GM18511 (cell line): Measurements from ENCODE around the gene DOCK2.

Experiments used
- ATAC-seq: cut with Tn5 transposase; IDR thresholded peaks from one replicate; pipeline ENCODE4 v1.9.1; 2021; ENCODE audit warnings: mild to moderate bottlenecking, moderate library complexity; ENCODE audit not compliant: unreplicated experiment

The DOCK2 gene

GRCh38 chr5:169850409-169850808 lies 213.3 kb downstream of the DOCK2 start:
- no peak for ATAC-seq

DNA sequence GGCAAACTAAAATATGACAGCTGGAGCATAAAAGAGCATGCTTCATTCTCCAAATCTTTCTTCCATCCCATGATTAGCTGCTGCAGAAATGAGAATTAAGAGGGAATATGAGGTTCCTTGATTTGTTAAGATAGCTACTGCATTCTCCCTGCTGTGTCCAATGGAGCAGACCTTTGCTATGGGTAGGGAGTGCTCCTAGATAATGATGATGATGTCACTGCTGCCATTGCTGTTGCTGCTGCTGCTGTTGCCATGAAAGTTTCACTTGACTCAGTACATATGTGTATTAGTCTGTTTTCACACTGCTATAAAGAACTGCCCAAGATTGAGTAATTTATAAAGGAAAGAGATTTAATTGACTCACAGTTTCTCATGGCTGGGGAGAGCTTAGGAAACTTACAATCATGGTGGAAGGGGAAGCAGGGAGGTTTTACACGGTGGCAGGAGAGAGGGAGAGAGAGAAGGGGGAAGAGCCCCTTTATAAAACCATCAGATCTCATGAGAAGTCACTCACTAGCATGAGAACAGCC lies 214.3 kb downstream of the DOCK2 start:
- ATAC-seq, result no peak

DNA sequence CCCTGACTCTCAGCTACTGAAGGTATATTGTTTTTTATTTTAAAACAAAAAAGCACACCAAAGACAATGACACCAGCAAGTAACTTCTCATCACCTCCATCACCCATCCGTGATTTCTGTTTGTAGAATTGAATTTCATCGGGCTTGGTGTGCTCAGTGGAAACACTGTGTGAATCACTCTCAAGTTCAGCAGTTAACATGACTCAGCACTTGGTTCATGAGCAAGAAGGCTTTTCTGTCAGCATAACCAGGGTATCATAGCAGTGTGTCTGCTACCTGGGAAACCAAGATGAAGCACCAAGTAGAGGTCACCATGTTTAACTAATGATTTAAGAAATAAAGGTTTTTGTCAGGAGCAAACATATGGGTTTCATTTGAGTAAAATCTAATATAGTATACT lies 219.5 kb downstream of the DOCK2 start:
- no peak for ATAC-seq

GRCh38 chr5:169860585-169860984 lies 223.5 kb downstream of the DOCK2 start:
- ATAC-seq, result peak; percentile 64

- ATAC-seq, result no peak
These were observed 224.4 kb downstream of the DOCK2 start for GRCh38 chr5:169861433-169861832.

- ATAC-seq, result no peak
These were observed 224.9 kb downstream of the DOCK2 start for GRCh38 chr5:169861934-169862333.

DNA sequence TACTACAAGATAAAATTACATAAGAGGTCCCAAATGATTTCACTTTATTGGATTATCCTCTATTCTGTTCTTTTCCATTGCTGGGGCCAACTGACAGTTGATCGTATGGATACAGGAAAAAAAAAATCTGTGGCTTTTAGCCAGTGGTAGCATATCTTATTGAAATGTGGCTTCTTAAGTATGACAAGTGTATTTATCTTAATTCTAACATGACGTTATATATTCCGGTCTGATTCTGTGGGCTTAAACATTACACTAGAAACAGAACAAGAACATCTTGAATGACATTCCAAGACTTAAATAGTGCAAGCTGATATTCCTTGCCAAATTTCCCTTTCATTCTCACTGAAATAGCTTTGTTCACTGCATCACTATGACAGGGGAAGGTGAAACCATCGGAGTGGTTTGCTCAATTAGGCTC lies 225.3 kb downstream of the DOCK2 start:
- ATAC-seq, result no peak

DNA sequence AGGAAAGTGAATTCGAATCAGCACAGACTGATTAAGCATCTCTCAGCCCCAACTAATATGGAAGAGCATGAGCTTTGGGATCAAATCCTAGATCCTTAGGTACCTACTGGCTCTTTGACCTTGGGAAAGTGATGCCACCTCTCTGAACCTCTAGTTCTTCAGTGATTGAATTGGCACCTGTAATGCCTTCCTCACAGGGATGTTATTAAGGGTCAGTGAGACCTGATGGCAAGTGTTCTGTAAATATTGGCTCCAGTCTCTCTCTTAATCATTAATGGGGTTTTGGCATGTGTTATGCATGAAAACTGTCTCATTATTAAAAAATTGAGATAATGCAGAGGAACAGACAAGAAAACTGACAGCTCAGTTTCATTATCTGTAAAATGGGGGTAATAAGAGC lies 227.4 kb downstream of the DOCK2 start:
- ATAC-seq, result no peak

- ATAC-seq, result no peak
These were observed 230.3 kb downstream of the DOCK2 start for GRCh38 chr5:169867347-169867746.

GRCh38 chr5:169869066-169869465 lies 232.0 kb downstream of the DOCK2 start:
- ATAC-seq, result no peak

DNA sequence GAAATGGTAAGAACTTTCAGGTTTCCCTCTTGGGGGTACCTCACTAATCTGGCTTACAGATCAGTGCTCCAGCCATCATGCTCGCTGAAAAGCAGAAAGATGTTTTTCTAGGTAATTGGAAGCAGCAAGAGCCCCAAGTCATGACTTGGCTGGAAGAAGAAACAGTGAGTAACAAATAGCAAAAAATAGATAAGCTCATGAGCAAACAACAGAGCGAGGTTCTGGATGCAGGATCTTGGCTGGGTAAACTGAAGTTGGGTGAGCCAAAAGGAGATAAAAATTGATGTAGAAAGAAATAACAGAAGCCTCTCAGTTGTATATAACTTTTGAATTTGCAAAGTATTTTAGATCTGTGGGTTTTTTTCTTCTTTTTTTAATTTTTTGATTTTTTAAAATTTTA lies 233.1 kb downstream of the DOCK2 start:
- ATAC-seq, result no peak

GRCh38 chr5:169871826-169872490 lies 234.9 kb downstream of the DOCK2 start:
- no peak for ATAC-seq

DNA sequence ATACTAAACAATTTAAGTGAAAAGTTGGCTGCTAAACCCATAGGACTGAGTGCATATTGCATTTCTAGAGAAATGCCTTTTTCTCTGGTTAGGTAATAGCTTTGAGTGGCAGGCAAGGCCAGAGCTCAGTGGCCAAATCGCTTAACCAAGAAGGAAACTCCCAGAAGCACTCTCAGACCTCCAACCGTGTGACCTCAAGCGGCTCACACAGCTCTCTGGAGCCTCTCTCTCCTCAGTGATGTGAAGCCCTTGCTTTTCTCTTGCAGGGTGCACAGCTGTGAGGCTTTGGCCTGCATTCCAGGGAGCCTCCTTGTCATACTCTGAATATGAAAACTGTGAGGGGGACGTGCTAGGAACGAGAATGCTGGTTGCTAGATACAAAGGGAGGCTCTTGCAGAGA lies 236.6 kb downstream of the DOCK2 start:
- no peak for ATAC-seq

- no peak for ATAC-seq
These were observed 237.5 kb downstream of the DOCK2 start for GRCh38 chr5:169874621-169875020.

- no peak for ATAC-seq
These were observed 238.1 kb downstream of the DOCK2 start for GRCh38 chr5:169875091-169875728.

- no peak for ATAC-seq
These were observed 238.7 kb downstream of the DOCK2 start for GRCh38 chr5:169875731-169876130.

DNA sequence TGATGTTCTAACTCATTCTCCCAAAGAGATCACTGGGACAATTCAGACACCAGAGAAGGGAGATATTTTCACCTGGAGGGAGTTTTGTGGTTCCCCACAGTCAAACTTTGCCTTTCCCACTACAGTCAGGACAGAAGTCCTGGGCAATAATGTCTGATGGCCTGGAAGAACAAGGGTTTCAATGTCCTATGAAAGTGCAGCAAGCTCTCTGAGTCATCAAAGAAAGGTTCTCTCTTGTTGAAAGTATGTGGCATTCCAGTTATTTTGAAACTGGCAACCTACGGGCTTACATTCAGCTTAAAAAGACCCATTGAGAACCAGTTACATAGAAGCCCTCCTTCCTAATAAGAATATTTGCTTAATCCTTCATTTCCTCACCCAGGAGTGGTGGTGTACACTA lies 239.3 kb downstream of the DOCK2 start:
- no peak for ATAC-seq

DNA sequence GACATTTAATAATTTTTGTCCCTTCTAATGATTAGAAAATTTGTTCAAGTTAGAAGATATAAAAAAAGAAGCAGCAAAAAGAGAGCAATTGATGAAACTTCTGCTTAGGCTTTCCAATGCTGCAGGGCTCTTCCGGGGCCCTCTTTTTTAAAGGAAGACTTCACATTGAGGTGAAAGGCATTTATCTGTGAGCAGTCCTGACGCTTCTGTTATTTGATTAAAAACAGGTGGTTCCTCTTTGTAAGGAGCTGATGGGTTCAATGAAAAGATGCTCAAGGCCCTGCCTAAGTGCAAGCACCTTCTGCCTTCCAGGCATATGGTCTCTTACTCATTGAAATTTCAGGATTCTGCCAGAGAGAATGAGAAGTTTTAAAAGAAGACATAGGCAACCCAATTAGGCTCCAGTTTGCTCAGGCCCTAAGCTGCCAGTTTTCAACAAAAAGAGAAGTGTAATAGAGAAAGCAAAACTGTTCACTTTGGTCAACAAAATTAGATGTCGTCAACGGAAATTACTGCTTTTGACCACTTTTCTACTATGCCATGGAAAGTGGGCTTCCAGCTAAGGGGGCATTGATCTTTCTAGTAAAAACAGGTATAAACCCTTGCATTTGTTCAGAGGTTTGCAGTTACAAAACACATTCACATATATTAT lies 243.1 kb downstream of the DOCK2 start:
- ATAC-seq, result peak; percentile 83

DNA sequence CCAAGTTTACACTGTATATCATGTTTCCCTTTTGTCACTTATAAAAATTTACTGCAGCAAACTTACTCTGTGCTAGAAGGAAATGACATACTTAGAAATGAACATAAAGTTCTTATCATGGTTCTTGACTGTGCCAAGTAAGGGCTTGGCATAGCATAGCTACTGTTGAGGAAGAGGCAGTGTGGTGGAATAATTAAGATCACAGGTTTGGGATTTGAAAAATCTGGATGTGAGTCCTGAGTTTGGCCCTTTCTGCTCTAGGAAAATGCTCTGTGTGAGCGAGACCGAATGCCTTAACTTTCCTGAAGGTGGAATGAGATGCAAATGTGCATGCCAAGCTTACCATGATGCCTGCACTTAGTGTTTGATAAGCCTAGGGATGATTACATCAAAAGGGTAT lies 243.7 kb downstream of the DOCK2 start:
- ATAC-seq, result peak; percentile 3

- ATAC-seq, result no peak
These were observed 244.7 kb downstream of the DOCK2 start for GRCh38 chr5:169881702-169882303.

GRCh38 chr5:169886033-169886432 lies 249.0 kb downstream of the DOCK2 start:
- ATAC-seq, result no peak

DNA sequence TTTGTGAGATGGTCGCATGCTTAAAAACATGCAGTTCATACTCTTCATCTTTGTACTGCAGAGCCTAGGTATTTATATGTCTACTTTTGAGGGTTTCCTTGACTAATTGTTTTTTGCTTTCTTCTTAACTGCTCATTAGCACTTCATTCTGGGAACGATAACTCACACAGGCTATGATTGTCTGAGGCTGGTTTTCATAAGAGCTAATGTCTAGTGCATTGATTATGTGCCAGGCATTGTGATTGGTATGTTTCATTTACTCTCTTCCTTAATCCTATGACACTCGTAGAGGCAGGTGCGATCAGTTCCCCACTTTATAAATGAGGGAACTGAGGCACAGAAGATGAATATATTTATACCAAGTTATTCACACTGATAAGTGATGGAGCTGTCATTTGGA lies 249.6 kb downstream of the DOCK2 start:
- ATAC-seq, result no peak
